HG03558 (cell line): ENCODE results near the gene CIITA.

Source experiments
- ATAC-seq: cut with Tn5 transposase; IDR thresholded peaks from one replicate; pipeline ENCODE4 v1.9.1; 2021; ENCODE audit warnings: moderate number of reproducible peaks; ENCODE audit not compliant: unreplicated experiment; ENCODE audit errors: extremely low read depth

The CIITA gene

DNA sequence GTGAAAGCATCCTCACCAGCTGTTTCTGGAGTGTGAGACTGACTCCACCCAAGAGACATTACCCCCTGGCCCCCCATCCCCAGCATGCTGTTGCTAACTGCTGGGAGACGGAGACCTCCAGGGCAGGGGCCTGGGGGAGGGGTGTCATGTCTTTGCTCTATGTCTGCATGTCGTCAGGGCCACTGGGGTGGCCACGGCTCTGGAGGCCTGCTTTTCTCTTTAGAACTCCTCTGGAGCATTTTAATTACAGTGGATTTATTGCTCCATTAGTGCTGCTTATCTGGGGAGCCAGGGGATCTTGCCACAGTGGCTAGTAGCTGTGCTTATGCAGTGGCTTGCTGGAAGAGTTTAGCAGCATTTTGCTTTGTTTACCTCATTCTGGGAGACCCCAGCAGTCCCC is 99.6 kb downstream of the CIITA start:
- no peak for ATAC-seq

- no peak for ATAC-seq
These were observed 101.1 kb downstream of the CIITA start for GRCh38 chr16:10978124-10978523.

- no peak for ATAC-seq
These were observed 102.0 kb downstream of the CIITA start for GRCh38 chr16:10978871-10979446.

DNA sequence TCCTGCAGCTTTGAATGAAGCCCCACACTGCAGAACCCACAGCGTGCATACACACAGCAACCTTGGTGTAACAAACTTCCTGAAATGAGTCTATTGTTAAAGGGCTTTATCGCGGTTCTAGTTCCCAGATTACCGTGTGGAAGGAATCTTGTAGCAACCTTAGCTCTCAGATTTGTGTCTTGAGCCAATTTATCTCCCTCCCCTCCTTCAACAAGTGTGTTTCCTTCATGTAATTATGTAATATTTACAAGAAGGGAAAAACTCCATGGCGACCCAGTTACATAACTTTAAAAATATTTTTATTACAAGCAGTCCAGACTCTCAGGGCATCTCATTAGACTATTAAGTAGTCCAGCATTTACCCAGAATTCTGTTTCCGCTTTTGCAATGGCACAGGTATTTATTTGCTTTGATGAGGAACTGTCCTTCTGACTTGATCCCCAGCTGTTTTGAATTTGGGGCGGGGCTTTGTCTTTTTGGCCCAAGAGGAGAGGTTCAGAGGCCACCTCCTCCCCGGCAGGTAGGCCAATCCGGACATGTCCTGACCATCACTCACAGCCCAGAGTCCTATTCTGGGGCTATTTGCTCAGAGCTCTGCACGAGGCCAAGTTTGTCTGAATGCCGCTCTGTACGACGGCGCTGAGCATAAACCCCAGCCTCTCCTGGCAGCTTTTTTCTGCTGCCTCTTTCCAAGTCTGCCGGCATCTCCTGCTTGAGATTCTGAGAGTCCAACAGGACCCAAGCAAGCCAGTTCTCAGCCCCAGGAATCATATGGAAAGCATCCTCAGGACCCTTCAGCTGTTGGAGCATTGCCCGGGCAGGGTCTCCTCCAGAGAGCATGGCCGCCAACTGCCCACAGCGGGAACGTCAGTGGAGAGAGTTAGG is 103.0 kb downstream of the CIITA start:
- no peak for ATAC-seq

- ATAC-seq = no peak
These were observed 103.8 kb downstream of the CIITA start for GRCh38 chr16:10980813-10981212.

- peak; percentile 40 for ATAC-seq
These were observed 104.8 kb downstream of the CIITA start for GRCh38 chr16:10981697-10982216.

- ATAC-seq = no peak
These were observed 105.6 kb downstream of the CIITA start for GRCh38 chr16:10982465-10983150.

- no peak for ATAC-seq
These were observed 106.2 kb downstream of the CIITA start for GRCh38 chr16:10983159-10983558.

DNA sequence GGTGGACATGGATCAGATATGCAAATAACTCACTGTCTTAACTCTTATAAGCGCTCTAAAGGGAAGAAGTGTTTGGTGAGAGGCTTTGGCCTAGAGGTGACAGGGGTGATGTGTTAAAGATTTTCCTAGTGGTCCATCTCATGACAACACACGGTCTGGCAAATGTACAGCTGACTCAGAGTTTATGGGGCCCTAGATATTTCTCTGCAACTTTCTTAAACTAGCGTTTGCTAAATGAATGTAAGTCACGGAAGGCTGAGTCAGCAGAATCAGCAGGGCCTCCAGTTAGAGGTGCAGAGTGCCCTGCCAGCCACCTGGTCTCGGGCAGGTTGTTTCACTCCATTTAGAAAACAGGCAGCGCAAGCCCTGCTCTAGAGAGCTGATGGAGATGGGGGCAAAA is 107.5 kb downstream of the CIITA start:
- ATAC-seq = no peak
